PC-9 (cell line): ENCODE data around the gene TESMIN. TPM values are rescaled to one million over a fixed set of nuclear protein-coding genes. Genes with fewer than 3 reads are reported as not detected.
A peak's percentile ranks its signal among the peaks of the same experiment; 100 is the strongest.

Experiments
- BruUV-seq: library from RNA; stranded (reverse); fragments of 400-500 nt; replicated peaks from 2 replicates; lab custom pipeline; 2021; lab: Mats Ljungman, UMichigan
- CTCF ChIA-PET: fragments of 300-600 bp; sonication (Branson Sonifier 250); formaldehyde crosslinking; loops from one replicate; lab custom pipeline; 2022; ENCODE audit warnings: antibody characterized with exemption; lab: Charles Lee
- POLR2A ChIA-PET: fragments of 300-600 bp; sonication (Branson Sonifier 250); formaldehyde crosslinking; loops from one replicate; lab custom pipeline; 2022; ENCODE audit warnings: antibody characterized with exemption; ENCODE audit not compliant: unreplicated experiment; lab: Charles Lee
- DNase-seq, 2 experiments: peaks; one replicate each; pipeline versions ENCODE4 v3.0.0 to v3.0.0-alpha.2; 2015 to 2022; ENCODE audit warnings: mixed read lengths in 1 of 2
- H2AFZ ChIP-seq: fragments of 200-600 bp; sonication (generic); 2 replicates; pipeline ENCODE4 v1.8.1; 2017; ENCODE audit warnings: antibody characterized with exemption
- H3F3A ChIP-seq: fragments of 200-600 bp; sonication (generic); 2 replicates; pipeline ENCODE4 v1.8.1; 2017; ENCODE audit warnings: antibody characterized with exemption, mild to moderate bottlenecking, low read depth; ENCODE audit not compliant: insufficient read depth
- H3K27ac ChIP-seq: fragments of 200-600 bp; sonication (generic); 2 replicates; pipeline ENCODE4 v1.6.1; 2016; ENCODE audit warnings: mixed run types
- H3K27me3 ChIP-seq: fragments of 200-600 bp; sonication (generic); 2 replicates; pipeline ENCODE4 v1.6.1; 2016; ENCODE audit warnings: low read depth, mixed run types; ENCODE audit not compliant: insufficient read depth
- H3K36me3 ChIP-seq: fragments of 200-600 bp; sonication (generic); 2 replicates; pipeline ENCODE4 v1.6.1; 2016; ENCODE audit warnings: low read depth, mixed run types
- H3K4me1 ChIP-seq: fragments of 200-600 bp; sonication (generic); replicated peaks from 2 replicates; pipeline ENCODE4 v1.6.1; 2016; ENCODE audit warnings: mixed run types; ENCODE audit not compliant: insufficient read depth
- H3K4me2 ChIP-seq: fragments of 200-600 bp; sonication (generic); 2 replicates; pipeline ENCODE4 v1.6.1; 2017; ENCODE audit warnings: mixed run types
- H3K4me3 ChIP-seq: fragments of 200-600 bp; sonication (generic); 2 replicates; pipeline ENCODE4 v1.6.1; 2016; ENCODE audit warnings: mixed run types
- H3K79me2 ChIP-seq: fragments of 200-600 bp; sonication (generic); 2 replicates; pipeline ENCODE4 v1.6.1; 2017; ENCODE audit warnings: low read depth, mixed run types
- H3K9me2 ChIP-seq: fragments of 200-600 bp; sonication (generic); 2 replicates; pipeline ENCODE4 v1.8.1; 2017; ENCODE audit warnings: mild to moderate bottlenecking; ENCODE audit not compliant: insufficient read depth
- H3K9me3 ChIP-seq: fragments of 200-600 bp; sonication (generic); 2 replicates; pipeline ENCODE4 v1.8.1; 2016; ENCODE audit warnings: low read depth; ENCODE audit not compliant: insufficient read depth
- H4K20me1 ChIP-seq: fragments of 200-600 bp; sonication (generic); 2 replicates; pipeline ENCODE4 v1.8.1; 2017; ENCODE audit not compliant: insufficient read depth
- CTCF ChIP-seq: fragments of 200-600 bp; sonication (generic); conservative IDR thresholded peaks from 2 replicates; pipeline ENCODE4 v1.6.1; 2017; ENCODE audit warnings: mixed run types, antibody characterized with exemption, mild to moderate bottlenecking, moderate library complexity
- EZH2 ChIP-seq: fragments of 200-600 bp; sonication (generic); IDR thresholded peaks from 2 replicates; pipeline ENCODE4 v1.8.0; 2017; ENCODE audit warnings: antibody characterized with exemption, low read depth
- intact Hi-C: fragments of 100-400 bp; cut with micrococcal nuclease; formaldehyde crosslinking; loops from one replicate; pipeline ENCODE4 v1.10.0; 2022; ENCODE audit not compliant: unreplicated experiment
- total RNA-seq: library from RNA; stranded (reverse); gene quantifications from 2 replicates; pipeline ENCODE4 v1.2.3, GENCODE V29; 2021

Gene TESMIN
- total RNA-seq, 1 experiment from 2014 or later = 23.9 TPM

- H3K27ac ChIP-seq = peak overlapping the region; percentile 88
Observed at GRCh38 chr11:68763926-68764657, 12.8 kb upstream of the TESMIN start.

GRCh38 chr11:68763181-68763721, 11.9 kb upstream of the TESMIN start:
- H3K4me3 ChIP-seq = no peak overlapping the region; the same call in 1 of the 2 replicates
- no peaks in the 10 kb centered on the region for H3K27me3 ChIP-seq
- peak overlapping the region; percentile 62 for H3K4me2 ChIP-seq
- H3K4me1 ChIP-seq = peaks cover 23% of the 10 kb centered on the region
- CTCF ChIA-PET = no interaction called here
- BruUV-seq = no TSS peak
- no peaks in the 10 kb centered on the region; the same call in none of the 2 replicates for H3K36me3 ChIP-seq
- no peak overlapping the region for H2AFZ ChIP-seq
- H3K79me2 ChIP-seq = no peaks in the 10 kb centered on the region
- H3K27ac ChIP-seq = peak overlapping the region; percentile 88
- TF ChIP-seq CTCF (no peak), EZH2 (no peak)
- no peaks in the 10 kb centered on the region for H4K20me1 ChIP-seq
- no peaks in the 10 kb centered on the region for H3K9me3 ChIP-seq
- H3F3A ChIP-seq = peaks cover 28% of the 10 kb centered on the region
- no peaks in the 10 kb centered on the region for H3K9me2 ChIP-seq
- DNase-seq = peak; percentile 95 to 100
- POLR2A ChIA-PET = no interaction called here
- intact Hi-C loops = loop anchor here (1.0 to 5.0 kb wide), 4 partner anchors 12 to 324 kb away; partner anchors contain the start of gene TESMIN

More at GRCh38 chr11:68763926-68764657, 12.8 kb upstream of the TESMIN start:
- no peak overlapping the region for H3K4me3 ChIP-seq
- no peaks in the 10 kb centered on the region for H3K9me2 ChIP-seq
- H3K79me2 ChIP-seq = no peaks in the 10 kb centered on the region
- H3K4me1 ChIP-seq = peaks cover 23% of the 10 kb centered on the region
- BruUV-seq = no TSS peak
- ChIA-PET CTCF (no interaction called here), POLR2A (interaction anchor here (0.6 kb wide), 1 partner anchor 44 kb away, joined by 4 read pairs; no protein-coding TSS in a partner anchor)
- H3K27me3 ChIP-seq = no peaks in the 10 kb centered on the region
- H3K9me3 ChIP-seq = no peaks in the 10 kb centered on the region
- peaks cover 28% of the 10 kb centered on the region for H3F3A ChIP-seq
- DNase-seq = no peak
- H2AFZ ChIP-seq = no peak overlapping the region
- H3K36me3 ChIP-seq = no peaks in the 10 kb centered on the region; the same call in none of the 2 replicates
- H3K4me2 ChIP-seq = peak overlapping the region; percentile 54
- intact Hi-C loops = loop anchor here (1.0 to 5.0 kb wide), 4 partner anchors 12 to 323 kb away; partner anchors contain the start of gene TESMIN
- TF ChIP-seq EZH2 (no peak), CTCF (0 out of 2 replicates have a peak, but pooled peaks have one; percentile 38)
- no peaks in the 10 kb centered on the region for H4K20me1 ChIP-seq

GRCh38 chr11:68762481-68762880, 11.2 kb upstream of the TESMIN start:
- DNase-seq = no peak
- Histone ChIP-seq H3K4me2 (peak overlapping the region; percentile 62), H3K4me3 (peak overlapping the region; percentile 3; the same call in 1 of the 2 replicates), H3K27ac (peak overlapping the region; percentile 88), H3K4me1 (peaks cover 23% of the 10 kb centered on the region), H3K9me3 (no peaks in the 10 kb centered on the region), H3K36me3 (no peaks in the 10 kb centered on the region; the same call in none of the 2 replicates), H3K27me3 (no peaks in the 10 kb centered on the region), H3F3A (peaks cover 28% of the 10 kb centered on the region), H4K20me1 (no peaks in the 10 kb centered on the region), H3K9me2 (no peaks in the 10 kb centered on the region), H3K79me2 (no peaks in the 10 kb centered on the region), H2AFZ (no peak overlapping the region)
- ChIA-PET CTCF (no interaction called here), POLR2A (interaction anchor here (0.7 kb wide), 1 partner anchor 163 kb away, joined by 3 read pairs; no protein-coding TSS in a partner anchor)
- intact Hi-C loops = loop anchor here (5.0 kb wide), 1 partner anchor 325 kb away; no protein-coding TSS in a partner anchor
- TF ChIP-seq EZH2 = no peak
- TF ChIP-seq CTCF = no peak
- BruUV-seq = TSS peak; percentile 91
